Measurements from ENCODE around the gene RUNX3. TPM values are rescaled to one million over a fixed set of nuclear protein-coding genes. Genes with fewer than 3 reads are reported as not detected.

Gene RUNX3
- total and polyA plus RNA-seq, 2 of the 8 experiments (the other 6 are each of a cell fraction or from before 2014, with no cell fraction given) = 0.62 to 0.82 TPM

- no peak for TF ChIP-seq KDM5A (IDR thresholded peaks at IDR 0.05; ENCODE audit: low read length)
- TF ChIP-seq CEBPB (IDR thresholded peaks at IDR 0.05; ENCODE audit: low read depth, low read length) = no peak
- TF ChIP-seq FOSL1 (IDR thresholded peaks at IDR 0.05; ENCODE audit: insufficient read depth, low read depth, low read length) = no peak
- no peak for TF ChIP-seq MAFK (IDR thresholded peaks at IDR 0.05; ENCODE audit: low read depth, low read length)
- TF ChIP-seq CBX5 (IDR thresholded peaks at IDR 0.05; ENCODE audit: low read depth, low read length) = no peak
- no peak for TF ChIP-seq NRF1 (IDR thresholded peaks at IDR 0.05; ENCODE audit: low read depth, low read length)
These were observed 45.3 kb upstream of the RUNX3 start (continued) for GRCh38 chr1:24975391-24975790.

Data from H1 (cell line).